Fibroblast of skin of back (primary cell): ENCODE results near the gene SLC25A36.
"Not testable (repeated sequence)": the region's sequence is repeated elsewhere in the genome, so short reads cannot be mapped to it uniquely, and the experiment has no call there.

ENCODE experiments used
- DNase-seq: peaks from one replicate; pipeline ENCODE4 v3.0.0-alpha.2; 2013

The SLC25A36 gene

DNA sequence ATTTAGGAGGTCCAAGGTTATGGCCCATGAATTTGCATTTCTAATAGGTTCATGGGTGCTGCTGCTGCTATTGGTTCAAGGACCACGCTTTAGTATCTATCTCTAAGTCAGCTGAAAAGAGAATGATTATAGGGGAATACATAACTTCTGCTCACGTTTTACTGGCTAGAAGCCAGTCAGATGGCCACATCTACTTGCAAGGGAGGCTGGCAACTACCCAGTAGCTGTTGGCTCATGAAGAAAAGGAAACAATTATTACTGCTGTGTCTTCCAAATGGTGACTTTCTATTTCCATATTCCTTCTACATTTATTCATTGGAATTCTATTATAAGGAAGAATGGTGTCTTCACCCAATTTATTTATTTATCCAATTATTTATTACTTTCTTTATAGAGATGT is 54.2 kb downstream of the SLC25A36 start:
- no peak for DNase-seq

DNA sequence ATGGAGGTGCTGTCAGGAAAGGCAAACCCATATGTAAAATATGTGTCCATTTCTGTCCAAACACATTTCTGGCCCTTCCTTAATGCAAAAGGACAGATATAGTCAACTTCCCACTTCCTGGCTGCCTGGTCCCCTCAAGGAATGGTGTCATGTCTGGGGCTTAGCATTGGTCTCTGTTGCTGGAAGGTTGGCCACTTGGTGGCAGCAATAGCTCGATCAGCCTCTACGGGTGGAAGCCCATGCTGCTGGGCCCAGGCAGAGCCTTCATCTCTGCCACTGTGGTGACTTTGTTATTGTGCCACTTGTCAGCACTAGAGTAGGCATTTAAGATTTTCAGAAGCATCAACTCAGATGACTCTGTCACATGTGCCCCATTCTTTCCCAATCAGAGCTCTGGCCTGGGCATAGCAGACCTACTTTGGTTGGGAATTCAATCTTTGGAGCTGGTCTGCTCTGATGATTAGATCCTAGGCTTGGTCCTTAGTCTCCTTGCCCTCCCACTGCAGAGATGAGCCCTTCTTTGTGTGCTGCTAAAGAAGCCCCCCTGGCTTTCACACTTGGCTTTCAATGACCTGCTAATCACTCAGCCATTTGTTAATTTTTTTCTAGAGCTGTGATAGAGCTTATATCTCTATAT is 58.5 kb downstream of the SLC25A36 start:
- DNase-seq: peak; percentile 62

DNA sequence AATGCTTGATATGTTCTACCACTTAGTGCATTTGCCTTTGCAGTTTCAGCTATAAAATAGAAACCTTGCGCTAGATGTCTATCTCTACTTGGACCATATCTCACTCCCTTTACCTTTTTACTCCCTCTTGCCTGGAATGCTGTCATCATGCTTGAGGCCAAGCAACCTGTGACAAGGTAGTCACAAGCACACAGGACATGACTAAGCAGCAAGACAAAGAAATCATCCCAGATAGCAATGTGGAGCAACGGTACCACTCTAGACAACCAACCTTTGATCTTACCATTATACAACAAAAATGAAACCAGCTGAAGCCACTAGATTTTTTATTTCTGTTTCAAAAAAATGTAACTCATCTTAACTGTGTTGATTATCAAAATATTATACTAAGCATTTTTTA is 59.0 kb downstream of the SLC25A36 start:
- DNase-seq: no peak

DNA sequence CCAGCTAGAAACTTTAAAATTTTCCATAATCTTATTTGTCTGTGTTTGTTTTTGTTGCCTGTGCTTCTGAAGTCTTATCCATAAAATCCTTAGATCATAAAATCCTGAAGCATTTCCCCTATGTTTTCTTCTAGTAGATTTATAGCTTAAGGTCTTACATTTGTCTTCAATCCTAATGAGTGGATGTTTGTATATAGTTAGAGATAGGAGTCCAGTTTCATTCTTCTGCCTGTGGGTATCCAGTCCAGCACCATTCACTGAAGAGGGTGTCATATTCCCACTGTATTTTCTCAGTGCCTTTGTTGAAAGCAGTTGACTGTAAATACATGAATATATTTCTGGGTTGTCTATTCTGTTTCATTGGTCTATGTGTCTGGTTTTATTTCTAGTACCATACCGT is 64.7 kb downstream of the SLC25A36 start:
- no peak for DNase-seq

DNA sequence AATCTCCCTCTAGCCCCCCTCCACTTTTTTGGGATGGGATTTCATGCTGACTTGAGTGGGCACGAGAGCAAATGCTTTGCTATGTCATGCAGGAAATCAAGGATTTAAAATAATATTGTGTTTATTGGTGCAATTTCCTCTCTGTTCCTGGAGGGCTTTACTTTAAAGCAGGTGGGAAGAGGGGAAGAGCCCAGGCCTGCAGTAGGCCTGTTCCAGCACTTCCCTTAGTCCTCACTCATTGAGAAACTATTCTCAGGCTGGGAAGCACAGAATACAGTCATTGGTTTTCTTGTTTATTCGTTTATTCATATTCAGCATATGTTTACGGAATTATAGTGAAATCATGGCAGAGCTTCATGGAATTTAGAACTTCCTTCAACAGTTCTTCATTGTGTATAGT is 67.9 kb downstream of the SLC25A36 start:
- DNase-seq: no peak

DNA sequence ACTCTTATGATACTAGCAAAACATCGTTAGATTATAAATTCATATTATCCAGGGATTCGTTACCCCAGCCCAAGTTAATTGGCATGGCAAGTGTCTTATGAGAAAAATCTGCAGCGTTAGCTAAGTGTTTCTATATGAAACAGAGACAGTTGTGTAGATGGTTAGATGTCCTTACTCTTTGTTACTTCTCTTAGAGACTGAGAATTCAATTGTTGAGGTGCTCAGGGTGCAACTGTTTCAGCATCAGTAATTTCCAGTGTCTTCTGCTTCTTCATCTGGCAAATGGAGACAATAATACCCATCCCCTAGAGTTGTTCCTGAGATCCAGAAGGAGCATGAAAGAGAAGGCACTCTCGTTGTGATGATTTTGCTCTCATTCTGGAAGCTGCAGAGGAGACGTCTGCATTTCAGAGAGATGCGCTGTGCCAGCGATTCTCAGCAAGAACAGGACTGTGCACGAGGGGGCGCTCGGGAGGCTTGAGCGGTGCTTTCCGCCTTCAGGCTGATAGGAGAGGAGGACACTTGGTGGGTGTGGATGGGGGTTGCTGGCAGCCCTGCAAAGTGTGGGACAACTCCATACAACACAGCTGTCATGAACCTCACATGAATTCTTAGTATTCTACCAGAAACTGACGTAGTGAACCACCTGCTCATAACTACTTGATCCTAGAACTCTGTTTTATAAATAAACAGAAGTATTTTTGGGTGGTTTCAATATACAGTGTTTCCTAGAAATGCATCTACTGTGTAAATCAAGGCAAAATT is 69.8 kb downstream of the SLC25A36 start:
- peak; percentile 59 for DNase-seq

DNA sequence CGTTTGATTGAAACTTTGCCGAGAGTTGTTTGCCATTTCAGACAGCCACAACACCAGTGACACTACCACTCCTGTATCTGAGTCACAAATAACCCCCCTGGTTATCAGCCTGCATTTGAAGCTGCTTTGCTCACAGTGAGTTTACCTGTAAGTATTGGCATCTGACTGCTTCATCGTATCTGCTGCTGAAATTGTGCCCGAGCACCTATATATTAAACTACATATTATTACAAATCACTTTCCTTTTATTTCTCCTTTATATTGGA is 70.3 kb downstream of the SLC25A36 start:
- no peak for DNase-seq

DNA sequence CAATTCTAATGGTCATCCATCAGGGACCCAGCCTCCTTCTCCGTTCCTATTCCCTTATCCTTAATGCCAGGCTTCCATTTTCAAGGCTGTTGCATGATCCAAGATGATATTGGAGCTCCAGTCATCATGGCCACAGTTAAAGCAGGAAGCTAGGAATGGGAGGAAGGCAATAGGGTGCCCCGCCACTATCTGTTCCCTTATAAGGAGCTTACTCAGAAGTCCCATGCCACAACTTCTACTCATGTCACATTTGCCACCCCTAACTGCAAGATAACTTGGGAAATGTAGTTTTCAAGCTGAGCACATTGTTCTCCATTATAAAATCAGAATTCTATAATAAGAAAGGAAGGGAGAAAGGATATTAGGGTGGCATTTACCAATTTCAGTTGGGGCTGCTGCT is 70.9 kb downstream of the SLC25A36 start:
- peak; percentile 40 for DNase-seq

DNA sequence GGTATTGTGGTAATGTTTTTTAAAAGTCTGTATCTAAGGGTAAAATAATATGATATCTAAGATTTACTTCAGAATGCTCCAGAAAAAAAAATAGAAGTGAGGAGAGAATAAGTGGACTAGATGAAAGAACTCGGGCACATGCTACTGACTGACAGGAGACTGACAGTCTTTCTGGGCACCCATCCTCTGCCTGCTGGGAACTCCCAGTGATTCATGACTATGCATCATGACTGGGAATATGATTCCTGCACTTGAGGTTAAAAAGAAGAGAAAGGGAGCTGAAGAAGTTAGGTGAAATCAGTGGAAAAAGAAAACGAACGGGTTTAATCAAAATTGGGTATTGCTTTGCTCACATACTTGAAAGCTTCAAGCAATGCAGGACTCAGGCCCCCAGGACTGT is 73.8 kb downstream of the SLC25A36 start:
- DNase-seq: no peak

DNA sequence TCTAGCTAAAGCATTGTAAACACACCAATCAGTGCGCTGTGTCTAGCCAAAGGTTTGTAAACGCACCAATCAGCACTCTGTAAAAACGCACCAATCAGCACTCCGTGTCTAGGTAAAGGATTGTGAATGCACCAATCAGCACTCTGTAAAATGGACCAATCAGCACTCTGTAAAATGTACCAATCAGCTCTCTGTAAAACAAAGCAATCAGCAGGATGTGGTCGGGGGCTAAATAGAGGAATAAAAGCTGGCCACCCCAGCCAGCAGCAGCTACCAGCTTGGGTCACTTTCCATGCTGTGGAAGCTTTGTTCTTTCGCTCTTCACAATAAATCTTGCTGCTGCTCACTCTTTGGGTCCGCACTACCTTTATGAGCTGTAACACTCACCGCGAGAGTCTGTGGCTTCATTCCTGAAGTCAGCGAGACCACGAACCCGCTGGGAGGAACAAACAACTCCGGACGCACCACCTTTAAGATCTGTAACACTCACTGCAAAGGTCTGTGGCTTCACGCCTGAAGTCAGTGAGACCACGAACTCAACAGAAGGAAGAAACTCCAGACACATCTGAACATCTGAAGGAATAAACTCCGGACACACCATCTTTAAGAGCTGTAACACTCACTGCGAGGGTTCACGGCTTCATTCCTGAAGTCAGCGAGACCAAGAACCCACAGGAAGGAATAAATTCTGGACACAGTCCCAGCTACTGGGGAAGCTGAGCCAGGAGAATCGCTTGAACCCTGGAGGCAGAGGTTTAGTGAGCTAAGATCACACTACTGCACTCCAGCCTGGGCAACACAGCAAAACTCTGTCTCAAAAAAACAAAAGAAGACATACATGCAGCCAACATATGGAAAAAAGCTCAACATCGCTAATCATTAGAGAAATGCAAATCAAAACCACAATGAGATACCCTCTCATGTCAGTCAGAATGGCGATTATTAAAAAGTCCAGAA is 76.0 kb downstream of the SLC25A36 start:
- DNase-seq: not testable (repeated sequence)

DNA sequence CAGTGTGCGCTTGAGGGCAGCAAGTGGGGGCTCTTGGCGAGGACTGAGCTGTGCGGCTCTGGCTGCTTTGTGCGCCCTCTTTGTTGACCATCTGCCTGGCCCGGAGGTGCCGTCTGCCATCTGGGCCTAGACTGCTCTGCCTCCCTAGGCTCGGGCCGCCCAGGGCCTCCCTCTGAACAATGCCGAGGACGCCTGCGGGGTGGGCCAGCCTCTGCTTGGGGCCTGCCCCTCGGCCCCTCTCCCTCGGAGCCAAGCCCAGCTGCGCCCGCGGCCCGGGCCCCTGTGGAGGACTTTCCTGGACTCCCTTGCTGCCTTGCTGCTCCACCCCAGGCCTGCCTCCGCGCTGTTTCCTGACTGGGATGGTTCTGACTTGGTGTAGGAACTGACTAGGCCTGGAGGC is 77.6 kb downstream of the SLC25A36 start:
- no peak for DNase-seq

DNA sequence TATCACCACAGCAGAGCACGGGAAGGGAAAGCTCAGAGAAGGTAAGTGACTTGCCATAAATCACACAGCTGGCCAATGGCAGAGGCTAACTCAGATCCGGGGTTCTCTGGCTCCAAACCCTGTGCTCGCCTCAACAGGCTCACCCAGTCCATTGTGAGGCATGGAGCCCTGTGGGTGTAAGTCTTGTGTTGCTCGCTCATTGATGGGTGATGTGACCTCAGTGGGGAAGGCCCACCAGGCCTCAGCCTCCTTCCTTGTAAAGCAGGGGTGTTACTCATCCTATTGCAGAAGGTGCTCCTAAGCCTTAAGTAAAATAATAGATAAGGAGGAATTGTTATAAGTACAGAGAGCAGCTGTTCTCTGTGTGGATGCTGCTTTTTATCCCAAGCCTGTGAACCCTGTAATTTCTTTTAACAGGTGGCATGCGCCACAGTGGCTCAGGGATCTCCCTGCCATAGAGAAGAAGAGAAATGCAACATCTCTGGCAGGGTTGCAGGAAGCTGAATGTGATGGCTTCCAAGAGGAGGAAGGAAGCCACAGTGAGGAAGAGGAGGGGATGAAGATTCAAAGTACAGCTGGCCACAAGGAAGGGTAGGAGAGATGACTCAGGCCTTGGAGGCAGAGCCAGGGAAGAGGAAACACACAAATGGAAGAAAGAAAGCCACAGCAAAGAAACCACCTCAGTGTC is 78.7 kb downstream of the SLC25A36 start:
- DNase-seq: no peak

DNA sequence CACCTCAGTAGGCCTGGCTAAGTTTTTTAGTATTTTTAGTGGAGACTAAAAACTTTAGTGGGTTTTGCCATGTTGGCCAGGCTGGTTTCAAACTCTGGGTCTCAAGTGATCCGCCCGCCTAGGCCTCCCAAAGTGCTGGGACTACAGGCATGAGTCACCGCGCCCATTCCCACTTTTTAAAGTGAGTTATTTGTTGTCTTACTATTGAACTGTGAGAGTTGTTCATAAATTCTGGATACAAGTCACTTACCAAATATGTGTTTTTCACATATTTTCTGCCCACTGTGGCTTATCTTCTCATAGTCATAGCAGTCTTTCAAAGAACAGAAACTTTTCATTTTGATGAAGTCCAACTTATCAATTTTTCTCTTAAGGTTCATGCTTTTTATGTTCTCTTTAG is 79.6 kb downstream of the SLC25A36 start:
- peak; percentile 61 for DNase-seq
